ENCODE results near the gene ITPR3. TPM values are rescaled to one million over a fixed set of nuclear protein-coding genes. Genes with fewer than 3 reads are reported as not detected.
A peak's percentile ranks its signal among the peaks of the same experiment; 100 is the strongest.

The ITPR3 gene
- total RNA-seq = 15.7 and 17.3 TPM in 2 replicates
- 87.4 TPM for polyA plus RNA-seq (2012)

DNA sequence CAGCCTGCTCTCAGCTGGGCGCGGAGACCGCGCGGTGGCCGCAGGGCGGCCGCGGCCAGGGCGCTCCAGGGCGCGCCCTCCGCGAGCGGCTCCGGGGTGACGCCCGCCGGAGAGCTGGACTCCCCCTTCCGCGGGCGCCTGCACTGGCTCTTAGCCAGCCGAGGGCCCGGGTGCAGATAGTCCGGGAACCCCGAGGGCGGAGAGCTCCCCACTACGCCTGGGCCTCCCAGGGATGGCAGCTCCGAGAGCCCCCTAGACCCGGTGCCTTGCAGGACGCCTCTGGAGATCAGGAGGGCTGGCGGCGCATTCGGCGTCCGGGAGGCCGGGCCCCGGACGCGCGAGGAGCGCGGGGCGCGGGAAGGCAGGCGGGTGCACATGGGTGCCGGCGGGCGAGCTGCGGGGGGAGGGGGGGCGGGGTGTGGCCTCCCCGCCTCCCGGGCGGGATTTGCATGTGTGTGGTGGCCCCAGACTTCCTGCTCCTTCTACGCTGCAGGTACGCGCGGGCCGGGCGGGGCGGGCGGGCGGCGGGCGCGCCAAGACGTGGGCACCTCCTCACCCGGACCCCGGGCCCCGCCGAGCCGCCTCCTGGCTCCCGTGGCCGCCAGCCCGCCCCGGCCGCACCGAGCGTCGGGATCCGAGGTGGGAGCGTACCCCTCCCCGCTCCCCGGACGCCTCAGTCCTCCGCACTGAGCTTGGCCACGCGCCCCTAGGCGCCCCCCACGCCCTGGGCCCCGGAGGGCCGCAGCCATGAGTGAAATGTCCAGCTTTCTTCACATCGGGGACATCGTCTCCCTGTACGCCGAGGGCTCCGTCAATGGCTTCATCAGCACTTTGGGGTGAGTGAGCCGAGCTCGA is at the start of gene ITPR3:
Gene ITPR3, plus strand, starts transcription at position 467 of the 855 bp plus-strand sequence. Its CDS starts 281 bp downstream, at position 748.
- DNase-seq (ENCODE audit: low read depth) = peak; percentile 69

GRCh38 chr6:33571637-33572316 is 49.3 kb upstream of the ITPR3 start:
- DNase-seq (ENCODE audit: low read depth) = no peak

- DNase-seq (ENCODE audit: low read depth) = no peak
Measured at GRCh38 chr6:33575211-33575610, 45.9 kb upstream of the ITPR3 start.

DNA sequence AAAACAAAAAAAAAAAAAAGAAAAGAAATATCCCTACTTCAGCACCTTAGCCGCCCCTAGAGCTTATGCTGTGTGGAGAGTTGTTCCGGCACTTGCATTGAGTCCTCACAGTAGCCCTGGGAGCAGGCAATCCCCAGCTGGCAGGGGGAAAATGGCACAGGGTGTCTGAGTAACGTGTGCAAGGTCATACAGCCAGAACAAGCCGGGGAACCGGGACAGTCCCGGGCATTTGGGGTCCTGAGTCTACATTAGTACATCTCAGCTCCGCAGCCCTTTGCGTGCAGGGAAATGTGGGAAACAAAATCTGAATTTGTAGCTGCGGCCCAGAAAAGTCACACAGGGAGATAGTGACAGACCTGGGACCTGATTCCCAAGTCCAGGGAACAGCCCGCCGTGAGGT is 44.5 kb upstream of the ITPR3 start:
- no peak for DNase-seq (ENCODE audit: low read depth)

- DNase-seq (ENCODE audit: low read depth) = no peak
Measured at GRCh38 chr6:33577106-33577535, 44.0 kb upstream of the ITPR3 start.

DNA sequence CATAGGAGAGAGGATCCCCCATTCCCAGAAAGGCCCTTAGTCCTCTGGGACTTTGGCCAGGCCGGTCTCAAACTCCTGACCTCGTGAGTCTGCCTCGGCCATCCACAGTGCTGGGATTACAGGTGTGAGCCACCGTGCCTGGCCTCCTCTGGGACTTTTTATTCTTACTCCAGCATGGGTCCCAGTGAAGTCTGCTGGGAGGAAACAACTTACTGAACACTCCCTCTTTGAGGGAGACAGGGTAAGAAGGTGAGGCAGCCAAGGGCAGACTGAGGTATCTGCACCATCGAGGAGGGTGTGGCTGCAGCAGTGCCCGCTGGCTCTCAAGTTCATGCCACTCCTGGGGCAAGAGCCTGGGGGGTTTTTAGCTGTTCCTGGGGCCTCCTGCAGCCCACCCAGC is 43.4 kb upstream of the ITPR3 start:
- DNase-seq (ENCODE audit: low read depth) = no peak

- DNase-seq (ENCODE audit: low read depth) = no peak
Measured at GRCh38 chr6:33578164-33578563, 43.0 kb upstream of the ITPR3 start.

- DNase-seq (ENCODE audit: low read depth) = no peak
Measured at GRCh38 chr6:33578588-33579011, 42.5 kb upstream of the ITPR3 start.

- DNase-seq (ENCODE audit: low read depth) = peak; percentile 92
Measured at GRCh38 chr6:33579828-33580714, 41.1 kb upstream of the ITPR3 start, which contains the start of gene BAK1. Gene BAK1, minus strand, starts transcription at chr6:33580276. Its CDS starts 2,672 bp downstream, at chr6:33577604.

DNA sequence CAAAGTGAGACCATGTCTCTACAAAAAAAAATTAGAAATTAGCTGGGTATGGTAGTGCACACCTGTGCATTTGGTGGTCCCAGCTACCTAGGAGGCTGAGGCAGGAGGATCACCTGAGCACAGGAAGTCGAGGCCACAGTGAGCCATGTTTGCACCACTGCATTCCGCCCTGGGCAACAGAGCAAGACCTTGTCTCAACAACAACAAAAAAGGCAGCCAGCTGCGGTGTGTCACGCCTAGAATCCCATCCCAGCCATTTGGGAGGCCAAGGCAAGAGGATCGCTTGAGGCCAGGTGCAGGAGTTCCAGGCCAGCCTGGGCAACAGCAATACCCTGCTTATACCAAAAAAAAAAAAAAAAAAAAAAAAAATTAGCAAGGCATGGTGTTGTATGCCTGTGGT is 39.9 kb upstream of the ITPR3 start:
- DNase-seq (ENCODE audit: low read depth) = no peak

- DNase-seq (ENCODE audit: low read depth) = no peak
Measured at GRCh38 chr6:33583591-33584155, 37.4 kb upstream of the ITPR3 start.

DNA sequence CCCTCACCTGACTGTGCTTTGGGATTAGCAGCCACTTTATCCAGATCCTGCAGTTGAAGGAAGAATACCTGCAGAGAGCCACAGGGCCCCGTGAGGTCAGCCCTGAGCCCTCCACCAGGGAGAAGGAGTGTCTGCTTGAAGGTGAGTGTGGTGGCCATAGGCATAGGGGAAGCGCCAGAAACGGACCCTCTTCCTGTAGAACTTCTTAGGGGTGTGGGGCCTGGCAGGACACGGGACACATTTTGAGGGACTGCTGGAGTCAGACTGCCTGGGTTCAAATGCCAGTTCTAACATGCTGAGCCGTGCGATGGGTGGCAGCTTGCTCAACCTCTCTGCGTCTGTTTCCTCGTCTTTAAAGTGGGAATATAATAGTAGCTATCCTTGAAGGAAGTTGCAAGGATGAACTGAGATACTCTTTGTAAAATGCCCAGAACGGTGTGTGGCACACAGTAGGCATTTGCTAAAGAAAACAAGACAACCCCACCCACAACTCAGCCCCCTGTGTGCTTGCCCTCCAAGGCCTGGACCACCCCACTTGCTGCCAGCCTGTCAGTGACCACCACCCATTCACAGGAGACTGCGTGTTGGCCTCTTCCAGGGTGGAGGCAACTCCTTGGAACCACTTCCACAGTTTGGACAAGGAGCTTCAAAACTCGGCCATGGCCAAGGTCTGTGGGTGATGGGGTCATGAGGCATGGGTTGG is 36.3 kb upstream of the ITPR3 start:
- no peak for DNase-seq (ENCODE audit: low read depth)

DNA sequence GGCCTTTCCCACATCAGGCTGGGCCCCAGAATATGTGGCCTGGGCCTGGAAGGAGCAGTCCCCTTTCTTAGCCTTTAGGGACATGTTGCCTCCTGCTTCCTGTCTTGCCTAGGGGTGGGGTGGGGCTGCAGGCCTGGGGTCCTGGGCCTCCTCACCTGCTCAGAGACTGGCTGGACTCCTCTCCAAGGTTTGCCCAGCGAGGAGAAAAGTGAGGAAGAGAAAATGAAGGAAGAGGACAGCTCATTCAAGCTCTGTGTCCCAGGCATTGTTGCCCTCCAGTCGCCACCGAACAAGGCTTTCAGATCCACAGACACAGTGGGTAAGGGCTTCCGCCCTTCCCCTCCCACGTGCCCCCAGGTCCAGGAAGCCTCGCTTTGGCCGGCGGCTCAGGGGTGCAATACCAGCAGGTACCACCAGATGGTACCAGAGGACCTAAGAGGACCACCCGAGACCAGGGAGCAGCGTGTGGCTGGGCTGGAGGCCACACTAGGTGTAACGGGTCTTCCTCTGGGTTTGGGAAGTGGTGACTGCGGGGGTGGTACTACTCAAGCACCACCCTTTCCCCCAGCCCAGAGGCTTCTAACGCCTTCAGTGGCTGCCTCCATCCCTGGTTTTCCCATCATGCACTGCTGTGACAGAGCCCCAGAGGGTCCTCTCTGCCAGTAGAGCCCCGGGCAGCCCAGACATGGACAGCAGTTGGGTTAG is 35.6 kb upstream of the ITPR3 start:
- peak; percentile 74 for DNase-seq (ENCODE audit: low read depth)

DNA sequence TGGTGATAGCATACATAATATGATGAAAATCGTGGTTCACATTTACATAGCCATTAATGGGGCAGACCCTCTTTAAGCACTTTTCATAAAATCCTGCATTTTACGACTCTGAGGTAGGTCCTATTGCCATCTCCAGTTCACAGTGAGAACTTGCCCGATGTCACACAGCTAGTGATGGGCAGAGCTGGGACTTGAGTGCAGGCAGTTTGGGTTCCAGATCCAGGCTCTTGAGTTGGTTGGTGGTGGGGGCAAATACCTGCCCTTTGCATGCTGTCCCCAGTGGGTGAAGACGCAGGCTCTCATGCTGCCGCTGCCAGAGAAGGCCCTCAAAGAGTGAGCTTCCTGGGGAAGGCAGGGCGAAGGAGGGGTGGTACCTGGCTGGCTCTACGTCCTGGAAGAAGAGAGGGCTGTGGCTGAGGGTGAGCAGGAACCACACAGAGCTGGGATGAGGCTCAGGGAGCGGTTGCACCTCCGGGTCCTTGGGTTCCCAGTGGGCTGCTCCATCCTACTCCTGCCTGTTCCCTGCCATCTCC is 34.9 kb upstream of the ITPR3 start:
- no peak for DNase-seq (ENCODE audit: low read depth)

GRCh38 chr6:33587529-33587928 is 33.6 kb upstream of the ITPR3 start:
- no peak for DNase-seq (ENCODE audit: low read depth)

GRCh38 chr6:33588894-33589293 is 32.2 kb upstream of the ITPR3 start:
- DNase-seq (ENCODE audit: low read depth) = no peak

- no peak for DNase-seq (ENCODE audit: low read depth)
Measured at GRCh38 chr6:33589392-33589730, 31.8 kb upstream of the ITPR3 start.

DNA sequence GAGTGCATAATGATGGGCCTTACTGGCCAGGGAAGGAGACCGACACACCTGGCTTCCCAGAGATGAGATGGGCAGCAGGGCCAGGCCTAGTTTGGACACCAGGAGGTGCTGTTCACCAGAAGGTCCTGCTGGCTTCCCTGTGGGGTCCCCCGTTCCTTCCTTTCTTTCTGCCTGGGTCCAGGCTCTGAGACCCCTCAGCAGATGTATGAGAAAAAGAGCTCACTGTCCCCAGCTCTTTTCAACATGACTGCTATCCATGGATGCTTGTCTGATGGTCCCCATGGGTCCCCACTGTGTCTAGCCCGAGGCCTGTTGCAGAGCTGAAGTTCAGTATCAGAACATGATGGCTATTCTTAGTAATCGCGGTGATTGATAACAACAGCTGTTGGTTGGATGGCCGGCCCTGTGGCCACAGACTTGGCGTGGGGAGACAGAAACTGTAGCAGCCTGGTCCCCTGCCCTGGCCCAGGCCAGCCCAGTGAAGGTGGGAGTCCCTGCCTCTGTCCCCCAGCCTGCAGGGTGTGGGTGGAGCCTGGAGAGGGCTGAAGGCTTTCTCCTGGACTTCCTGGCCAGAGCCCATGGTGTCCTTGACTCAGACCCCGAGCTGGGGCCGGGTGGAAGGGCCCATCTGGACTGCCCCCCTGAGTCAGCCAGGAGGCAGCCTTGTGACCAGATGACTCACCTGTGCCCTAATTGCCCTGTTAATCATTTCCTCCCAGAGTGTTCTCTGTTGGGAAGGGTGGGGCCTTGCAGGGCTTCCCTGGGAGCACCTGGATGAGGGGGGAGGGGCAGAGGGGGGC is 31.2 kb upstream of the ITPR3 start:
- DNase-seq (ENCODE audit: low read depth) = peak; percentile 99
